DND-41 (cell line): ENCODE data around the gene ATP10A.

Experiments used
- ATAC-seq: fragments of 200-7000 bp; cut with Tn5 transposase; 3 replicates; pipeline ENCODE4 v1.9.1; 2021; ENCODE audit warnings: low read depth; ENCODE audit not compliant: insufficient read depth
- DNase-seq: peaks from one replicate; pipeline ENCODE4 v3.0.0-alpha.2; 2020
- H2AFZ ChIP-seq: 2 replicates; pipeline ENCODE4 v1.6.0; 2012; ENCODE audit warnings: low read depth, low read length
- H3K27ac ChIP-seq: 2 replicates; pipeline ENCODE4 v1.5.1; 2012; ENCODE audit warnings: low read length, inconsistent platforms
- H3K27me3 ChIP-seq: fragments of 200-600 bp; sonication (generic); 2 replicates; pipeline ENCODE4 v1.6.0; 2012; ENCODE audit warnings: low read length, mild to moderate bottlenecking, inconsistent platforms; ENCODE audit not compliant: insufficient read depth, poor library complexity
- H3K36me3 ChIP-seq: 2 replicates; pipeline ENCODE4 v1.5.1; 2012; ENCODE audit warnings: low read length, inconsistent platforms; ENCODE audit not compliant: insufficient read depth
- H3K4me1 ChIP-seq: 2 replicates; pipeline ENCODE4 v1.5.1; 2012; ENCODE audit warnings: mild to moderate bottlenecking, low read length; ENCODE audit not compliant: insufficient read depth
- H3K4me2 ChIP-seq: 2 replicates; pipeline ENCODE4 v1.6.0; 2012; ENCODE audit warnings: mild to moderate bottlenecking, moderate library complexity, low read length, inconsistent platforms; ENCODE audit not compliant: insufficient read depth
- H3K4me3 ChIP-seq, 2 experiments: fragments of 200-600 bp in 1 of 2; shearing (Covaris generic) in 1 of 2; 2 replicates each; pipeline ENCODE4 v1.5.1; 2012 to 2016; ENCODE audit warnings: inconsistent platforms in 2 of 2, low read length in 2 of 2, mild to moderate bottlenecking in 2 of 2, low read depth in 1 of 2, moderate library complexity in 1 of 2
- H3K79me2 ChIP-seq: 2 replicates; pipeline ENCODE4 v1.6.0; 2012; ENCODE audit warnings: low read length, inconsistent platforms; ENCODE audit not compliant: insufficient read depth
- H3K9ac ChIP-seq: 2 replicates; pipeline ENCODE4 v1.6.0; 2012; ENCODE audit warnings: low read depth, mild to moderate bottlenecking, inconsistent platforms, low read length, moderate library complexity
- H3K9me3 ChIP-seq: 2 replicates; pipeline ENCODE4 v1.5.1; 2012; ENCODE audit warnings: low read length, moderate library complexity, mild to moderate bottlenecking, inconsistent platforms; ENCODE audit not compliant: insufficient read depth, severe bottlenecking
- H4K20me1 ChIP-seq: 2 replicates; pipeline ENCODE4 v1.6.0; 2012; ENCODE audit warnings: low read length; ENCODE audit not compliant: insufficient read depth
- CTCF ChIP-seq: IDR thresholded peaks from 2 replicates; pipeline ENCODE4 v1.5.1; 2012; ENCODE audit warnings: borderline replicate concordance, low read length, moderate library complexity, mild to moderate bottlenecking; ENCODE audit not compliant: poor library complexity, severe bottlenecking; ENCODE audit errors: extremely low read depth
- EZH2 ChIP-seq: IDR thresholded peaks from 3 replicates; pipeline ENCODE4 v1.6.1; 2012; ENCODE audit warnings: borderline replicate concordance, low read depth, mild to moderate bottlenecking, moderate library complexity, low read length, inconsistent platforms; ENCODE audit not compliant: severe bottlenecking

Gene ATP10A

GRCh38 chr15:25783134-25783533 lies 80.0 kb downstream of the ATP10A start:
- Histone ChIP-seq H3K4me2 (no peak overlapping the region), H4K20me1 (no peaks in the 10 kb centered on the region), H2AFZ (no peak overlapping the region), H3K9ac (no peak overlapping the region), H3K4me3 (no peak overlapping the region), H3K79me2 (no peaks in the 10 kb centered on the region), H3K4me1 (no peaks in the 10 kb centered on the region), H3K27ac (no peak overlapping the region), H3K9me3 (no peaks in the 10 kb centered on the region), H3K27me3 (no peaks in the 10 kb centered on the region), H3K36me3 (no peaks in the 10 kb centered on the region)
- no peak for TF ChIP-seq CTCF
- TF ChIP-seq EZH2, result no peak
- ATAC-seq (no peak), DNase-seq (no peak)

GRCh38 chr15:25780479-25781255 lies 82.5 kb downstream of the ATP10A start:
- H3K9ac ChIP-seq, result no peak overlapping the region
- TF ChIP-seq EZH2 (no peak), CTCF (no peak)
- no peaks in the 10 kb centered on the region for H3K36me3 ChIP-seq
- H3K79me2 ChIP-seq, result no peaks in the 10 kb centered on the region
- no peaks in the 10 kb centered on the region for H4K20me1 ChIP-seq
- no peak overlapping the region for H3K4me2 ChIP-seq
- H3K4me3 ChIP-seq, result no peak overlapping the region
- H3K27ac ChIP-seq, result no peak overlapping the region
- no peaks in the 10 kb centered on the region for H3K4me1 ChIP-seq
- ATAC-seq (no peak), DNase-seq (no peak)
- no peaks in the 10 kb centered on the region for H3K9me3 ChIP-seq
- H2AFZ ChIP-seq, result no peak overlapping the region
- no peaks in the 10 kb centered on the region for H3K27me3 ChIP-seq

GRCh38 chr15:25778161-25778560 lies 85.0 kb downstream of the ATP10A start:
- no peak overlapping the region for H3K27ac ChIP-seq
- H3K27me3 ChIP-seq, result no peaks in the 10 kb centered on the region
- H2AFZ ChIP-seq, result no peak overlapping the region
- H3K9ac ChIP-seq, result no peak overlapping the region
- no peaks in the 10 kb centered on the region for H3K79me2 ChIP-seq
- H3K4me2 ChIP-seq, result no peak overlapping the region
- no peaks in the 10 kb centered on the region for H4K20me1 ChIP-seq
- DNase-seq, result no peak
- no peaks in the 10 kb centered on the region for H3K9me3 ChIP-seq
- no peaks in the 10 kb centered on the region for H3K4me1 ChIP-seq
- no peaks in the 10 kb centered on the region for H3K36me3 ChIP-seq
- H3K4me3 ChIP-seq, result no peak overlapping the region
- TF ChIP-seq EZH2 (no peak), CTCF (no peak)
- ATAC-seq, result no peak

- Histone ChIP-seq H3K27ac (no peak overlapping the region), H3K4me2 (no peak overlapping the region), H3K4me1 (no peaks in the 10 kb centered on the region), H3K79me2 (no peaks in the 10 kb centered on the region), H4K20me1 (no peaks in the 10 kb centered on the region), H3K4me3 (no peak overlapping the region), H3K9ac (no peak overlapping the region), H3K9me3 (no peaks in the 10 kb centered on the region), H3K36me3 (no peaks in the 10 kb centered on the region), H2AFZ (no peak overlapping the region), H3K27me3 (no peaks in the 10 kb centered on the region)
- no peak for DNase-seq
- TF ChIP-seq CTCF, result no peak
- no peak for TF ChIP-seq EZH2
- ATAC-seq, result no peak
These were observed 86.1 kb downstream of the ATP10A start for GRCh38 chr15:25777037-25777436.
